ENCODE results near the gene SMPD1. TPM values are rescaled to one million over a fixed set of nuclear protein-coding genes. Genes with fewer than 3 reads are reported as not detected.

SMPD1 gene
- total RNA-seq, 3 donors from 2014 or later, result 15.7 to 30.4 (median 17.3) TPM

DNA sequence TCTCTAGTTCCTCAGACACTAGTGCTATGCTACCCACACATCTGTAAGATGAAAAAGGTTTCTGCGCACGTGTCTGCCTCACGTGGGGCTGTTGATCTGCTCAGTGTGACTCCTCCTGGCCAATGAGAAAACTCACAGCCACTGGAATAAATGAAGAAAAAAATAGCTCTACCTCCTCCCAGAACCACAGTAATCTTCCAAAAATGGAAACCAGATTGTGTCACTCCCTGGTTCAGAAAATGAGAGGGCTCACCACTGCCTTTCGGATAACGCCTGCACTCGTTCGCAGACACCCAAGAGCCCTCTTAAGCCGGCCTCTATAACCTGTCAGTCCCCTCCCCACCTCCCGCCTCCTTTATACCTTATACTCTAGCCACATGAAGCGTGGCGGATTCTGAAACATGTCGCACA lies 23.5 kb downstream of the SMPD1 start:
- DNase-seq (ENCODE audit: low spot score in 2 of 2), result no peak
- no peak overlapping the region for H3K4me3 ChIP-seq
- H3K36me3 ChIP-seq, result no peaks in the 10 kb centered on the region
- TF ChIP-seq, protein P1, sequence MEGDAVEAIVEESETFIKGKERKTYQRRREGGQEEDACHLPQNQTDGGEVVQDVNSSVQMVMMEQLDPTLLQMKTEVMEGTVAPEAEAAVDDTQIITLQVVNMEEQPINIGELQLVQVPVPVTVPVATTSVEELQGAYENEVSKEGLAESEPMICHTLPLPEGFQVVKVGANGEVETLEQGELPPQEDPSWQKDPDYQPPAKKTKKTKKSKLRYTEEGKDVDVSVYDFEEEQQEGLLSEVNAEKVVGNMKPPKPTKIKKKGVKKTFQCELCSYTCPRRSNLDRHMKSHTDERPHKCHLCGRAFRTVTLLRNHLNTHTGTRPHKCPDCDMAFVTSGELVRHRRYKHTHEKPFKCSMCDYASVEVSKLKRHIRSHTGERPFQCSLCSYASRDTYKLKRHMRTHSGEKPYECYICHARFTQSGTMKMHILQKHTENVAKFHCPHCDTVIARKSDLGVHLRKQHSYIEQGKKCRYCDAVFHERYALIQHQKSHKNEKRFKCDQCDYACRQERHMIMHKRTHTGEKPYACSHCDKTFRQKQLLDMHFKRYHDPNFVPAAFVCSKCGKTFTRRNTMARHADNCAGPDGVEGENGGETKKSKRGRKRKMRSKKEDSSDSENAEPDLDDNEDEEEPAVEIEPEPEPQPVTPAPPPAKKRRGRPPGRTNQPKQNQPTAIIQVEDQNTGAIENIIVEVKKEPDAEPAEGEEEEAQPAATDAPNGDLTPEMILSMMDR (IDR thresholded peaks at IDR 0.05), result no peak
- TF ChIP-seq POLR2AphosphoS5 (IDR thresholded peaks at IDR 0.05) (no peak), POLR2A (IDR thresholded peaks at IDR 0.05) (no peak)
- no peaks in the 10 kb centered on the region for H3K4me1 ChIP-seq
- H3K9me3 ChIP-seq, result no peaks in the 10 kb centered on the region
- intact Hi-C loops (cut with DNase I; ENCODE audit: low total_unique reads), result no loop called here
- no peaks in the 10 kb centered on the region for H3K27me3 ChIP-seq
- peak overlapping the region in 1 of 2 donors; percentile 69 for H3K27ac ChIP-seq

- Histone ChIP-seq H3K9me3 (no peaks in the 10 kb centered on the region), H3K4me3 (no peak overlapping the region), H3K4me1 (peaks cover 3% of the 10 kb centered on the region in 2 donors), H3K36me3 (no peaks in the 10 kb centered on the region), H3K27me3 (no peaks in the 10 kb centered on the region), H3K27ac (peak overlapping the region in 1 of 2 donors; percentile 69)
- TF ChIP-seq POLR2A (IDR thresholded peaks at IDR 0.05), result no peak
- no peak for TF ChIP-seq POLR2AphosphoS5 (IDR thresholded peaks at IDR 0.05)
- TF ChIP-seq, protein P1 (IDR thresholded peaks at IDR 0.05), result no peak
- intact Hi-C loops (cut with DNase I; ENCODE audit: low total_unique reads), result no loop called here
- DNase-seq (ENCODE audit: low spot score in 2 of 2), result no peak
Observed at GRCh38 chr11:6414874-6415328, 24.6 kb downstream of the SMPD1 start.

- Histone ChIP-seq H3K36me3 (no peaks in the 10 kb centered on the region), H3K27me3 (no peaks in the 10 kb centered on the region), H3K9me3 (no peaks in the 10 kb centered on the region), H3K4me3 (no peak overlapping the region), H3K27ac (peak overlapping the region in 1 of 2 donors; percentile 32), H3K4me1 (peaks cover 5% of the 10 kb centered on the region in 2 donors)
- intact Hi-C loops (cut with DNase I; ENCODE audit: low total_unique reads), result no loop called here
- no peak for DNase-seq (ENCODE audit: low spot score in 2 of 2)
- TF ChIP-seq, protein P1 (IDR thresholded peaks at IDR 0.05), result no peak
- TF ChIP-seq POLR2A (IDR thresholded peaks at IDR 0.05) (no peak), POLR2AphosphoS5 (IDR thresholded peaks at IDR 0.05) (no peak)
Observed at GRCh38 chr11:6415797-6416196, 25.5 kb downstream of the SMPD1 start.

- no peak for TF ChIP-seq POLR2AphosphoS5 (IDR thresholded peaks at IDR 0.05)
- TF ChIP-seq POLR2A (IDR thresholded peaks at IDR 0.05), result no peak
- TF ChIP-seq, protein P1 (IDR thresholded peaks at IDR 0.05), result no peak
- no peaks in the 10 kb centered on the region for H3K9me3 ChIP-seq
- no peaks in the 10 kb centered on the region for H3K27me3 ChIP-seq
- H3K4me3 ChIP-seq, result peak overlapping the region; percentile 87 to 97 (median 93)
- peaks cover 5% of the 10 kb centered on the region in 2 donors for H3K4me1 ChIP-seq
- DNase-seq (ENCODE audit: low spot score in 2 of 2), result no peak
- intact Hi-C loops (cut with DNase I; ENCODE audit: low total_unique reads), result no loop called here
- H3K36me3 ChIP-seq, result no peaks in the 10 kb centered on the region
- peak overlapping the region; percentile 87 to 93 for H3K27ac ChIP-seq
Observed at GRCh38 chr11:6417907-6418556, 27.8 kb downstream of the SMPD1 start.

DNA sequence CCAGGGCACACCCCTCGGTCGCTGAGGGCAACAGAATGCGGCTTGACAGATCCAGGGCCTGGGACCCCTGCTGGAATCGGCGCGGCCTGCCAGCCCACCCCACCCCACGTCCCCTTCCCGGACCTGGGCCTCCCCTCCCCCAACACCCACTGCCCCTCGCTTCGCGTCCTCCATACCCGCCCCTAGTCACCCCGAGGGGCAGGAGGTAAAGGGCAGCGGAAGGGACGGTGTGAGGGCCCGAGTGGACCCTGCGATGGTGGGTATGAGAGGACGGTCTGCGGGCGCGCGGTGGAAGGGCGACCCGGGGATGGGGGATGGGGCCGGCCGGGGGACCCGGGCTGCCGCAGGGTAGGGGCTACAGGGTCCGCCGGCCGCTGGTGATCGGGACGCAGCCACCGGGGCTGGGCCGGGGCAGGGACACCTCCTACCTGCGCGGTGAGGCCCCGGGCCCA lies 28.3 kb downstream of the SMPD1 start:
- no peaks in the 10 kb centered on the region for H3K27me3 ChIP-seq
- no peaks in the 10 kb centered on the region for H3K36me3 ChIP-seq
- TF ChIP-seq POLR2AphosphoS5 (IDR thresholded peaks at IDR 0.05), result no peak
- TF ChIP-seq POLR2A (IDR thresholded peaks at IDR 0.05), result peak; percentile 18
- H3K4me3 ChIP-seq, result peak overlapping the region; percentile 87 to 97 (median 93)
- peak overlapping the region; percentile 87 to 93 for H3K27ac ChIP-seq
- H3K4me1 ChIP-seq, result peaks cover 5% of the 10 kb centered on the region in 2 donors
- H3K9me3 ChIP-seq, result no peaks in the 10 kb centered on the region
- intact Hi-C loops (cut with DNase I; ENCODE audit: low total_unique reads), result no loop called here
- no peak for DNase-seq (ENCODE audit: low spot score in 2 of 2)
